Measurements from ENCODE around the gene TBX6.
"Not testable (repeated sequence)": the region's sequence is repeated elsewhere in the genome, so short reads cannot be mapped to it uniquely, and the experiment has no call there.

TBX6 gene

GRCh38 chr16:30051518-30051917, 40.2 kb downstream of the TBX6 start:
- in situ Hi-C loops (cut with HindIII; ENCODE audit: low sequenced_read_pairs), result no loop called here
- DNase-seq (ENCODE audit: low read depth, low spot score), result peak; percentile 63

GRCh38 chr16:30049871-30050270, 41.9 kb downstream of the TBX6 start:
- in situ Hi-C loops (cut with HindIII; ENCODE audit: low sequenced_read_pairs), result no loop called here
- TF ChIP-seq CTCF (IDR thresholded peaks at IDR 0.05; ENCODE audit: low read depth, low read length), result no peak
- no peak for DNase-seq (ENCODE audit: low read depth, low spot score)
- H3K4me3 ChIP-seq (ENCODE audit: low read depth, low read length), result no peak overlapping the region

More at GRCh38 chr16:30051518-30051917, 40.2 kb downstream of the TBX6 start:
- no peak overlapping the region for H3K4me3 ChIP-seq (ENCODE audit: low read depth, low read length)
- no peak for TF ChIP-seq CTCF (IDR thresholded peaks at IDR 0.05; ENCODE audit: low read depth, low read length)

GRCh38 chr16:30046588-30046987, 45.1 kb downstream of the TBX6 start:
- in situ Hi-C loops (cut with HindIII; ENCODE audit: low sequenced_read_pairs), result no loop called here
- H3K4me3 ChIP-seq (ENCODE audit: low read depth, low read length), result no peak overlapping the region
- no peak for TF ChIP-seq CTCF (IDR thresholded peaks at IDR 0.05; ENCODE audit: low read depth, low read length)
- no peak for DNase-seq (ENCODE audit: low read depth, low spot score)

GRCh38 chr16:30046178-30046577, 45.5 kb downstream of the TBX6 start:
- no peak for TF ChIP-seq CTCF (IDR thresholded peaks at IDR 0.05; ENCODE audit: low read depth, low read length)
- DNase-seq (ENCODE audit: low read depth, low spot score), result no peak
- H3K4me3 ChIP-seq (ENCODE audit: low read depth, low read length), result no peak overlapping the region
- in situ Hi-C loops (cut with HindIII; ENCODE audit: low sequenced_read_pairs), result no loop called here

GRCh38 chr16:30041841-30042240, 49.9 kb downstream of the TBX6 start:
- TF ChIP-seq CTCF (IDR thresholded peaks at IDR 0.05; ENCODE audit: low read depth, low read length), result peak; percentile 39
- DNase-seq (ENCODE audit: low read depth, low spot score), result peak; percentile 57
- no peak overlapping the region for H3K4me3 ChIP-seq (ENCODE audit: low read depth, low read length)
- in situ Hi-C loops (cut with HindIII; ENCODE audit: low sequenced_read_pairs), result no loop called here

- in situ Hi-C loops (cut with HindIII; ENCODE audit: low sequenced_read_pairs); DNase-seq (ENCODE audit: low read depth, low spot score): not testable (repeated sequence)
These were observed 51.0 kb downstream of the TBX6 start for GRCh38 chr16:30040690-30041089.

GRCh38 chr16:30040221-30040620, 51.5 kb downstream of the TBX6 start:
- DNase-seq (ENCODE audit: low read depth, low spot score), result no peak
- in situ Hi-C loops (cut with HindIII; ENCODE audit: low sequenced_read_pairs), result no loop called here
- H3K4me3 ChIP-seq (ENCODE audit: low read depth, low read length), result no peak overlapping the region
- no peak for TF ChIP-seq CTCF (IDR thresholded peaks at IDR 0.05; ENCODE audit: low read depth, low read length)

More at GRCh38 chr16:30040690-30041089, 51.0 kb downstream of the TBX6 start:
- H3K4me3 ChIP-seq (ENCODE audit: low read depth, low read length), result not testable (repeated sequence)
